Right lobe of liver (tissue), 4 donors: Measurements from ENCODE around the gene GPM6B.

Experiments used
- CTCF ChIP-seq, 4 donors: fragments of 200-600 bp in 3 of 4; fragments of 450-650 bp in 1 of 4; IDR thresholded peaks; one replicate each; pipeline versions ENCODE4 v1.5.1 to v1.8.0; 2016 to 2022; ENCODE audit warnings: antibody characterized with exemption in 4 of 4, mild to moderate bottlenecking in 2 of 4
- POLR2A ChIP-seq: fragments of 450-650 bp; IDR thresholded peaks from one replicate; pipeline ENCODE4 v1.6.1; 2017; ENCODE audit warnings: antibody characterized with exemption, mild to moderate bottlenecking
- donor health status: DM: no; HTN: no; CAD: no.
- donor health status: DM: no; HTN: no; CAD: no.
- donor health status: DM: no; HTN: yes; CAD: no.

- TF ChIP-seq CTCF (IDR thresholded peaks at IDR 0.05) (no peak), POLR2A (no peak)
Observed at GRCh38 chrX:13774696-13775095, 42.2 kb downstream of the GPM6B start.
